HG03095 (cell line): ENCODE measurements around the gene PRCD.
A peak's percentile ranks its signal among the peaks of the same experiment; 100 is the strongest.
"Not testable (repeated sequence)": the region's sequence is repeated elsewhere in the genome, so short reads cannot be mapped to it uniquely, and the experiment has no call there.

Source experiments
- ATAC-seq: cut with Tn5 transposase; IDR thresholded peaks from one replicate; pipeline ENCODE4 v1.9.1; 2021; ENCODE audit warnings: moderate library complexity; ENCODE audit not compliant: unreplicated experiment

PRCD gene

GRCh38 chr17:76551685-76552084, 11.8 kb downstream of the PRCD start:
- no peak for ATAC-seq

- ATAC-seq, result no peak
Measured at GRCh38 chr17:76553178-76553908, 13.5 kb downstream of the PRCD start.

- ATAC-seq, result no peak
Measured at GRCh38 chr17:76554131-76554530, 14.3 kb downstream of the PRCD start.

- peak; percentile 16 for ATAC-seq
Measured at GRCh38 chr17:76556765-76557367, 17.0 kb downstream of the PRCD start.

GRCh38 chr17:76557368-76558197, 17.7 kb downstream of the PRCD start:
- ATAC-seq, result peak; percentile 80

- no peak for ATAC-seq
Measured at GRCh38 chr17:76558198-76559095, 18.6 kb downstream of the PRCD start.

- not testable (repeated sequence) for ATAC-seq
Measured at GRCh38 chr17:76559460-76559859, 19.6 kb downstream of the PRCD start.

- no peak for ATAC-seq
Measured at GRCh38 chr17:76560036-76560876, 20.4 kb downstream of the PRCD start.

GRCh38 chr17:76560877-76561221, 21.0 kb downstream of the PRCD start:
- no peak for ATAC-seq

- no peak for ATAC-seq
Measured at GRCh38 chr17:76561332-76561731, 21.5 kb downstream of the PRCD start.

GRCh38 chr17:76561799-76562268, 22.0 kb downstream of the PRCD start:
- ATAC-seq, result no peak

- ATAC-seq, result no peak
Measured at GRCh38 chr17:76562734-76563148, 22.9 kb downstream of the PRCD start.

GRCh38 chr17:76563359-76563758, 23.5 kb downstream of the PRCD start:
- not testable (repeated sequence) for ATAC-seq

- not testable (repeated sequence) for ATAC-seq
Measured at GRCh38 chr17:76564991-76565727, 25.3 kb downstream of the PRCD start.

- no peak for ATAC-seq
Measured at GRCh38 chr17:76565728-76566612, 26.1 kb downstream of the PRCD start.

- ATAC-seq, result no peak
Measured at GRCh38 chr17:76566613-76566943, 26.7 kb downstream of the PRCD start.

GRCh38 chr17:76566988-76567431, 27.2 kb downstream of the PRCD start:
- no peak for ATAC-seq
